ENCODE results near the gene P2RX6.
"Not testable (repeated sequence)": the region's sequence is repeated elsewhere in the genome, so short reads cannot be mapped to it uniquely, and the experiment has no call there.

Gene P2RX6

DNA sequence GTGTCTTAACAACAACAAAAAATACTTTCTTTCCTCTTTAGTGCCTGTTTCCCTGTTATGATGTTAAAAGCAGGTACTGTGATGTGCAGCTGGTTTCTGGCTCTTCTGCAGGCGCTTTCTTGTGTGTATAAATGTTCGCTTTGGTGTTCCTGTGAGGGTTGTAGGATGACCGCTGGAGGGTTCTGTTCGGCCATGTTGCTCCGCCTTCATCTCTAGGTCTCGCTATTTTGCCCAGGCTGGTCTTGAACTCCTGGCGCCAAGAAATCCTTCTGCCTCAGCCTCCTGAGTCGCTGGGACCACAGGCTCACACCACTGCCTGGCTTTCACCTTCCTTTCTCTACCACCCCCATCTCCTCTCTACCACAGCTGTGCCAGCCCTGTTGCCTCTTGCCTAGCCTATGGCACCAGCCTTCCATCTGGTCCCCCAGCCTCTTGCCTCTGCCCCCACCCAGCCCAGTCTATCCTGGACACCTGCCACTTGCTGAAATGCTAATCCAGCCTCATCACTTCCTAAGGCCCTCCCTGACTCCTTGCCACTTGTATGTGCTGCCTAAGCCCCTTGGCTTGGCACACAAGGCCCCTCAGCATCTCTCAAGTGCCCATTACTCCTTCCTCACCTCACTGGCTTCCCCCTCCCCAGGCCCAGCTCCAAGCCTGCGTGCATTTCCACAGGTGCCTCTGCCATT, 36.3 kb downstream of the P2RX6 start:
- DNase-seq (ENCODE audit: extremely low read depth in 1 of 2, low read depth in 1 of 2) = no peak

DNA sequence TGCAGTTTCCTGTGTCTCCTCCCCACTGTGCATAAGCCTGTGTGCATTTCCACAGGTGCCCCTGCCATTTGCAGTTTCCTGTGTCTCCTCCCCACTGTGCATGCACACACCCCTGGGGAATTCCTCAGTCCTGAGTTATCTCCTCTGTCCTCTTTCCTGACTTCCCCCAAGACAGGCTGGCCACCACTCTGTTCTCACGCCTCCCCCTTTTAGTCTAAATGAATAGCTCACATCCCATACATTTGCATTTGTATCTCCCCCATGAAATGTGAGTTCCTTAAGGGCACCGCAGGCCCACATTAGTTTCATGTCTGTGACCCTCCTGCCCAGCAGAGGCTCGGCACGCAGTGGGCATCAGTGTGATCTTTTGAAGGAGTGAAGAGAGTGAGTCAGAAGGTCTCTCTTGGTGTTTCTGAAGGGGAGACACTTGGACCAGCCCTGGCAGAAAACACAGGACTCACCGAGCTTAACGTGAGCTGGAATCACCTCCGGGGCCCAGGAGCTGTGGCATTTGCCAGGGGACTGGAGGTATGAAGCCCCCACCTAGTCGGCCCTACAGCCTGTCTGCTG, 37.0 kb downstream of the P2RX6 start:
- no peak for DNase-seq (ENCODE audit: extremely low read depth in 1 of 2, low read depth in 1 of 2)

GRCh38 chr22:21052715-21053459, 37.9 kb downstream of the P2RX6 start:
- DNase-seq (ENCODE audit: extremely low read depth in 1 of 2, low read depth in 1 of 2) = no peak

DNA sequence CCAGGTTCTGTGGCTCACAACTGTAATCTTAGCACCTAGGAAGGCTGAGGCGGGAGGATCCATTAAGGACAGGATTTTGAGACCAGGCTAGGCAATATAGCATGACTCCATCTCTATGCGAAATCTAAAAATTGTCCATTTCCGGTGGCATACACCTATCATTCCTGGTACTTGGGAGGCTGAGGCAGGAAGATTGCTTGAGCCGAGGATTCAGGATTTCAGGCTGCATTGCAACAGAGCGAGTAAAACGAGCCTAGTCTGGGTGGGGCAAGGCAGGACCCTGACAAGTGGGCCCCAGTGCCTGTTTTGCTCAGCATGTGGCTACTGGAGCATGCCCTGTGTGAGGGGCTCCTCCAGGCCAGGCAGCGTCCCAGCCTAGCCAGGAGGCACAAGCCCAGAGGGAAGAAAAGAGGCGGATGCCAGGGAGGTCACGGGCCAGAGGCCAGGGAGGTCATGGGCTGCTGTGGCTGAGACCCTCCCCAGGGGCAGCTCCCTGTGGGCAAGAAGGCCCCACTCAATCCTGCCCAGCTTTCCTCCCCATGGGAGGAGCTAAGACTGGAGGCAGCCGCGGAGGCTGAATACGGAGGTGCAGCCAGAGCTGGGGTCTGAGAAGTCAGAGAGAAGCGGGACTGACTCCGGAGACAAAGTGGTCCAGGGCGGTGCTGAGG, 39.2 kb downstream of the P2RX6 start:
- DNase-seq (ENCODE audit: extremely low read depth in 1 of 2, low read depth in 1 of 2) = no peak

DNA sequence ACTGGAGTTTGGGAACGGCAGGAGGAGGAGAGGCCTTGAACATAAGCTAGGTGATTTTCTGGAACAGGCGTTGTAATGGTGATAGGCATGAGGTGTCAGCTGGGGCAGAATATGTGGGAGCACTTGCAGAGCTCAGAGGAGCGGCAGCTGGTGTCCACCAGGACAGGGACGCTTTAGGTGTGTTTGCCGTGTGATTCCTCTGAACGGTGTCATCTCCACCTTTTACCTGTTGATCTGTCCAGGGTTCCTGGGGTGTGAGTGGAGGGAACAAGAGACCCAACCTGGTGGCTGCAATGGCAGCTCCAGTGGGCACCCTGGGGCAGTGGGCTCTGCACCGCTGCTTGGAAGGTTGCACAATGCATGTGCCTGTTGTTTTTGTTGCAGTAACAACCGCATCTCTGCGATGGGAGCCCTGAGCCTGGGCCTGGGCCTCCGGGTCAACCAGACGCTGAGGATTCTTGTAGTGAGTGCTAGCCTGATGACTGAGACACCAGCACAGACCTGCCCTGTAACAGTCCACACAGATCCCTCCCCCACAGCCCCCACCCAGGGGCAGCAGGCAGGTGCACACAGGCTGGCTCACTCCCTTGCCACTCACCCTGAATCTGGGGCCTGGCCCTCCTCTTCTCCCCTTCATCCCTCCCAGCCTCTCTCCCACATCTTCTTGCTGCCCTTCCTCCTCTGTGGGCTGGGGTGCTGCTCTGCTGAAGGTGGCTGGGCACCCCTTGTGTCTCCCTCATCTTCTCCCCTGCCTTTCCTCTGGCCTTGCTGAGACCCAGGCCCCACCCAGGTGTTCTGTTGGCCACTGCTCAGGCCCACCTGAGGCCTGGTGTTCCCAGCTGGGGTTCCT, 40.0 kb downstream of the P2RX6 start:
- no peak for DNase-seq (ENCODE audit: extremely low read depth in 1 of 2, low read depth in 1 of 2)

DNA sequence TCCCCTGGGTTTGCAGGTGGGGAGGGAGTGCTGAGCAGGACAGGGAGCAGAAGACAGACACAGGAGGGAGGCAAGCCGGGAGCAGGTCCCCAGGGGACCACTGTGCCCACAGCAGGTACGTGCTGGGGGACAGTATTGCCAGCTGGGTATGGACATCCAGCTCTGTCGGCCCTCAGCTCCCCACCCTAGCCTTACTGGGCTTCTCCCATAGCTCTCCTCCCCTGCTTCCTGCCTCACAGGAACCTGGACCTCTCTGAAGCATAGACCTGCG, 40.5 kb downstream of the P2RX6 start:
- no peak for DNase-seq (ENCODE audit: extremely low read depth in 1 of 2, low read depth in 1 of 2)

DNA sequence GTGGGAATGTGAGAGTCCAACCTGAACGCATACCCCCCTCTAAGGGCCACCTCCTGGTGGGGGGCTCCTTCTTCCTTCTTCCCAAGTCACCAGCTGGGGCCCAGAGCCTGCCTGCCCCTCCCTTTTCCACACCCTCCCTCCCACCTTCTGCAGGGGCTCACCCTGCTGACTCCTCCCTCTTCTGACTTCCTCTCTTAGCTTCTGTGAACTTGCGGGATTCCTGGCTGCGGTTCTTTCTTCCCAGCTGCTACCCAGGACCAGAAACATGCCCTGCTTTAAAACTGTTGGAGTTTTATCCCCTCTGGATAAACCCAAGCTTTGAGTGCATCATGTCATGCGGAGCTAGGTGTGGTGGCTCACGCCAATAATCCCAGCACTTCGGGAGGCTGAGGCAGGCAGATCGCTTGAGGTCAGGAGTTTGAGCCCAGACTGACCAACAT, 40.9 kb downstream of the P2RX6 start:
- DNase-seq (ENCODE audit: extremely low read depth in 1 of 2, low read depth in 1 of 2) = no peak

DNA sequence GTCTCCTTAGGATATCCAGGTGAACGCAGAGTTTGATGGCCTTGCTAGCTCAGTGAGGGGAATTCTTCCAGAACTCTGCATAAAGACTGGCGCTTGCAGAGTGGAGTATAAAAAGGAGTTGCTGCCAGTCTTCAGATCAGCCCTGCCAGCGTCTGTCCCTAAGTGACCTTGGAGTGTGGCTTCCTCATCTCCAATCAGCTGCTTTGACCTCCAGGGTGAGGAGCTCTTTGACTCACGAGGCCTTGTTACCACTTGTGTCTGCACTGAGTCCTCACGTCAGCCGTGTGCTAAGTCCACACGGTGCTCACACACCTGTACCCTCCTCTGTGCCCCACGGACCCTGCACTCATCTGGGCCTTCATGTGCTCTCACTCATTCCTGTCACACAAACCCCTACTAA, 45.4 kb downstream of the P2RX6 start:
- not testable (repeated sequence) for DNase-seq (ENCODE audit: extremely low read depth in 1 of 2, low read depth in 1 of 2)

DNA sequence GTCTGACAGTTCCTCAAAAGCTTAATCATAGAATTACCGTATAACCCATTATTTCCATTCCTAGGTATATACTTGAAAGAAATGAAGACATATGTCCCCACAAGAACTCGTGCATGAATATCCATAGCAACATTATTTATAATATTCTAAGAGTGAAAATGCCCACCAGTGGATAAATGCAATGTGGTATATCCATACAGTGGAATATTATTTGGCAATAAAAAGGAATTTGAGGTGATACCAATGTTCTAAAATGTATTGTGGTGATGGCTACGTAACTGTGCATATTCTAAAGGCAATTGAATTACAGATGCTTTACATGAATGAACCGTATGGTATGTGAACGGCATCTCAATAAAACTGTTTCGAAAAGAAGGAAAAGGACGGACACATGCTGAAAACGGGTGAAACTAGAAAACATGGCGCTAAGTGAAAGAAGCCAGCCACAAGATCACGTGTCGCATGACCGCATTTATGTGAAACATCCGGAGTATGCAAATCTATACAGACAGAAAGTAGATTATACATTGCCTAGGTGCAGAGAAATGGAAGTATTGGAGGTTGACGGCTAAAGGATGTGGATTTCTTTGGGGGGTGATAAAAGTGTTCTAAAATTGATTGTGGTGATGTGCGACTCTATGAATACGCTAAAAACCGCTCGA, 46.8 kb downstream of the P2RX6 start:
- DNase-seq (ENCODE audit: extremely low read depth in 1 of 2, low read depth in 1 of 2) = not testable (repeated sequence)

GRCh38 chr22:21064425-21064824, 49.5 kb downstream of the P2RX6 start:
- not testable (repeated sequence) for DNase-seq (ENCODE audit: extremely low read depth in 1 of 2, low read depth in 1 of 2)

DNA sequence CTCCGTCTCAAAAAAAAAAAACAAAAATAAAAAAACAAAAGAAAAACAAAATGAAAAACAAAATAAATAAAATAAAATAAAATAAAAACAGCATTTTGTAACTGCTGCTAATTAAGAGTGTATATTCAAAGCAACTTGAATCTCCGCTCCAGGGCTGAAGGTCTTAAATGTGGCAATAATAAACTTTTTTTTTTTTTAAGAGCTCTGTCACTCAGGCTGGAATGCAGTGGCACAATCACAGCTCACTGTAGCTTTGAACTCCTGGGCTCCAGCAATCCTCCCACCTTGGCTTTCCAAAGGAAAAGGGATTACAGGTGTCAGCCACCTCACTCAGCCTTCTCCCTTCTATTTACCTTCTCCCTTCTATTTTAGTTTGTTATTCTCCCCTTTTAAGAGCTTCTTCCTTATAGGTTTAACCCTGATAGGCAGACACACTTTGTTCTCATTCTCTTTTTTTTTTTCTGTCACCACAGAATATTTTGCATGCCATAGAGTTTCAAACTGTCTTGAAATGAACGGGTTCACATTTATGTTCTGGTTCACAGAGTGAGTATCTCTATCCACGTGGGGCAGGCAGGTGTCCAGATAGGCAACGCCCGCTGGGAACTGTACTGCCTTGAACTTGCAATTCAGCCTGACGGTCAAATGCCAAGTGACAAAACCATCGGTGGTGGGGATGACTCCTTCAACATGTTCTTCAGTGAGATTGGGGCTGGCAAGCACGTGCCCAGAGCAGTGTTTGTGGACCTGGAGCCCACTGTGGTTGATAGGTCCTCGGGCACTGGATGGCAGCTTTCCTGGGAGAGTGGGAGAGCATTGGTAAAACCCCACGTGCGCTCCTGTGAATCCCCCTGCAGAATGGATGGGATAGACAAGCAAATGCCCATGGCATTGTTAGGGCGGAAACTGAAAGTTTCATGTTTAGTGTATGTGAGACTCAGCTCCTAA, 50.2 kb downstream of the P2RX6 start:
- no peak for DNase-seq (ENCODE audit: extremely low read depth in 1 of 2, low read depth in 1 of 2)

- DNase-seq (ENCODE audit: extremely low read depth in 1 of 2, low read depth in 1 of 2) = no peak
Observed at GRCh38 chr22:21067075-21067900, 52.3 kb downstream of the P2RX6 start.

GRCh38 chr22:21067901-21068680, 53.1 kb downstream of the P2RX6 start:
- DNase-seq (ENCODE audit: extremely low read depth in 1 of 2, low read depth in 1 of 2) = no peak

DNA sequence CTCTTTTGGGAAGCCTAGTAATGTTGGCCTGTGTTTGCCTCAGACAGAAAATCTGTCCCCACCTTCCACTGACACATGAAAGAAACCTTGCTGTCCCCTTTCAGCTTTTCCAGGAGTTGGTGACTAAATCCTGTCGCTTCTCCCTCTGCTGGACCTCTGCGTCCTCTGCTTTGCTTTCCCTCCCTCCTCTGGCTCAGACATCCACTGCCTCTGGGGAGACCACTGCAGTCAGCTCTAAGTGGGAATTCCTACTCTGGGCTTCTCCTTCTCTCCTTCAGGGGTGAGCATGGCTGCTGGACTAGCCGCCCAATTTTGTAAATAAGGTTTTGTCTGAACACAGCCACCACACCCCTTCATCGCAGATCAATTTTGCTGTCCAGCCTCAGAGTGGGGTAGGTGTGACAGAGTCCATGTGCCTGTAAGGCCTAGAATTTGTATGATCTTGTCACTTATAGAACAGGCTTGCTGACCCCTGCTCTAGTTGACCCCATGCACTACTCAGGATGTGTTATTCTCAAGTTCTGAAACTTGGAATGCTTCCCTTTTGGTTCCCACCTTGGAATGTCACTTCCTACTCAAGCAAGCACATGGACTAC, 53.8 kb downstream of the P2RX6 start:
- no peak for DNase-seq (ENCODE audit: extremely low read depth in 1 of 2, low read depth in 1 of 2)

DNA sequence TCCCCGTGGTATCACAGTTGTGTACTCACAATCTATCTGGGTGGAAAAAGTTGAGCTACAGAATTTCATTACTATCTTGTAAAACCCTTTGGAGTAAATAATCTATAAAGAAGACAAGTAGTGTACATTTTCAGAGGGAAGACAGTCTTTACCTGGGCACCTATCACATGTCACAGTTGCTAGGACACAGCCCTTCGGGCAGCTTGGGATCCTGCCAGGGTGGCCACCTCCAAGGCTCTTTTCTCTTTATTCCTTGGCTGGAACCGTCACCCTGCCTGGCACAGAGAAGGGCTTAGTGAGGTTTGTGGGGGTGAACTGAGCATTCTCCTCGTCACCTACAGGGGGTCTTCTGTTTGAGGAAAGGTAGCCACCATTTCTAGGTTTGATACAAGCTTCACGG, 54.4 kb downstream of the P2RX6 start:
- DNase-seq (ENCODE audit: extremely low read depth in 1 of 2, low read depth in 1 of 2) = no peak

DNA sequence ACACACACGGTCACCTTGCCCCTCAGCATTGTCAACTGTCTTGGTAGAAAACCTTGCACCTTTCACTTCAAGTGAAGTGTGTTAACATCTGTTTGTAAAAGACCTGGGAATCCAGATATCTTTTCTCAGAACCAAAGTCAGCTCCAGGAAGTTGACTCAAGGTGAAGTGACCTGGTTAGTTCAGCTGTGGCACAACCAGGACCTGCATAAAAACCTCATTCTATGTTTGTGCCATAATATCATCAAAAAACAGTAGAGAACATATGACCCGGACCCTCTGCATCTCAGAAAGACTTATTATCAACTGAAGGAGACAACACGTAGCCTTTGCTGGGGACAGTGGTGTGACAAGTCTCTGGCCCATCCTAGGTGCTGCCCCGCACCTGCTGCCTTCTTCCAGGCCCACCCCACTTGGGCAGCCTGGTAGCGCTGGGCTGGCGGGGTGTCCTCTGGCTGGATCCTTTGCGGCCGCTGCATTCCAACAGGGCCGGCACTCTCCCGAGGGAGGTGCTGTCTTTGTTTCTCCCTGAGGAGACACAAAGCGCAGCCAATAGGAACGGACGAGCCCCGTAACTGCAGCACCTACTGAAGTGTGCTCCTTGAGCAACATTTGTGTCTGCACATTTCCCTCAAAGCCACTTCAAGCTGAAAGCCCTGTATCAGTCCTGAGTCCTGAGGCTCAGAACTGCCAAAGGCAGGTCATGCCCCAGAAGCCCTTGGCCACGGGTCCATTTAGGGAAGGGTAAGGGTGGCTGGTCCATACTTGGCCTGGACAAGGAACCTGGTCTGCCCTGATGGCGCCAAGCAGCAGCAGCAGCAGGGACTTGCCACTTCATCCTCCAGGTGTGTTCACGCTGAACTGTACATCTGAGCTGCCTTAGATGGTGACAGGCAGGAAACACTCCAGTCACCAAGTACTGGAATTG, 56.0 kb downstream of the P2RX6 start:
- DNase-seq (ENCODE audit: extremely low read depth in 1 of 2, low read depth in 1 of 2) = no peak
